NT2/D1 (cell line): ENCODE data around the gene PTRH1.

Experiments
- SUZ12 ChIP-seq: IDR thresholded peaks from 2 replicates; pipeline ENCODE4 v1.6.1; 2011; ENCODE audit not compliant: insufficient read length, insufficient read depth; ENCODE audit errors: extremely low read depth
- YY1 ChIP-seq: IDR thresholded peaks from 2 replicates; pipeline ENCODE4 v1.6.1; 2011; ENCODE audit not compliant: insufficient read length, insufficient read depth
- ZNF274 ChIP-seq: IDR thresholded peaks from 2 replicates; pipeline ENCODE4 v1.6.1; 2011; ENCODE audit warnings: mild to moderate bottlenecking, low read depth, low read length

- TF ChIP-seq YY1 (no peak), ZNF274 (no peak), SUZ12 (no peak)
Measured at GRCh38 chr9:127729522-127730256, 14.2 kb upstream of the PTRH1 start.
